OCI-LY1 (cell line): ENCODE measurements around the gene TYMS.

Experiments
- H2AFZ ChIP-seq: fragments of 200-600 bp; sonication (generic), shearing (Covaris generic); 2 replicates; pipeline ENCODE4 v1.6.0; 2014; ENCODE audit warnings: antibody characterized with exemption, mild to moderate bottlenecking, low read length
- H3F3A ChIP-seq: fragments of 200-600 bp; sonication (generic), shearing (Covaris generic); 2 replicates; pipeline ENCODE4 v1.6.0; 2014; ENCODE audit warnings: mild to moderate bottlenecking, antibody characterized with exemption, low read length, moderate library complexity; ENCODE audit not compliant: insufficient read depth
- H3K27ac ChIP-seq: fragments of 200-600 bp; sonication (generic); 2 replicates; pipeline ENCODE4 v1.5.1; 2014; ENCODE audit warnings: low read length, mixed run types, mild to moderate bottlenecking, low read depth; ENCODE audit not compliant: poor library complexity, severe bottlenecking
- H3K27me3 ChIP-seq: fragments of 200-600 bp; sonication (generic); 2 replicates; pipeline ENCODE4 v1.6.0; 2014; ENCODE audit warnings: antibody characterized with exemption, mild to moderate bottlenecking, low read length, moderate library complexity; ENCODE audit not compliant: insufficient read depth
- H3K36me3 ChIP-seq: fragments of 200-600 bp; sonication (generic); 2 replicates; pipeline ENCODE4 v1.6.1; 2014; ENCODE audit warnings: mild to moderate bottlenecking, antibody characterized with exemption, low read length, moderate library complexity, mixed read lengths; ENCODE audit not compliant: insufficient read depth
- H3K4me1 ChIP-seq: fragments of 200-600 bp; sonication (generic); 2 replicates; pipeline ENCODE4 v1.5.1; 2014; ENCODE audit warnings: mild to moderate bottlenecking, low read length, moderate library complexity; ENCODE audit not compliant: insufficient read depth, severe bottlenecking
- H3K4me2 ChIP-seq: fragments of 200-600 bp; sonication (generic), shearing (Covaris generic); 2 replicates; pipeline ENCODE4 v1.6.1; 2014; ENCODE audit warnings: low read length
- H3K4me3 ChIP-seq: fragments of 200-600 bp; sonication (generic); 2 replicates; pipeline ENCODE4 v1.5.1; 2014; ENCODE audit warnings: low read length, low read depth, mild to moderate bottlenecking, mixed read lengths; ENCODE audit not compliant: poor library complexity, severe bottlenecking
- H3K79me2 ChIP-seq: fragments of 200-600 bp; shearing (Covaris generic); 2 replicates; pipeline ENCODE4 v1.6.1; 2016; ENCODE audit warnings: mixed run types, low read length, mixed read lengths; ENCODE audit not compliant: insufficient read depth
- H3K9ac ChIP-seq: fragments of 200-600 bp; sonication (generic), shearing (Covaris generic); 2 replicates; pipeline ENCODE4 v1.6.1; 2014; ENCODE audit warnings: mild to moderate bottlenecking, low read length, mixed read lengths
- H3K9me2 ChIP-seq: fragments of 200-600 bp; sonication (generic), shearing (Covaris generic); 2 replicates; pipeline ENCODE4 v1.6.1; 2014; ENCODE audit warnings: low read depth, mild to moderate bottlenecking, low read length, mixed read lengths
- H3K9me3 ChIP-seq: fragments of 200-600 bp; shearing (Covaris generic); 2 replicates; pipeline ENCODE4 v1.6.1; 2014; ENCODE audit warnings: low read length, mixed read lengths
- H4K20me1 ChIP-seq: fragments of 200-600 bp; sonication (generic), shearing (Covaris generic); 2 replicates; pipeline ENCODE4 v1.6.0; 2016; ENCODE audit warnings: mild to moderate bottlenecking, low read length; ENCODE audit not compliant: insufficient read depth
- EZH2 ChIP-seq: fragments of 200-600 bp; sonication (generic), shearing (Covaris generic); IDR thresholded peaks from 2 replicates; pipeline ENCODE4 v1.8.0; 2017; ENCODE audit warnings: borderline replicate concordance, mixed run types, mild to moderate bottlenecking, antibody characterized with exemption, low read length, moderate library complexity, mixed read lengths
- TF ChIP-seq, protein P1 (sequence below): fragments of 200-600 bp; sonication (generic), shearing (Covaris generic); IDR thresholded peaks from 2 replicates; pipeline ENCODE4 v1.5.1; 2017; ENCODE audit warnings: mild to moderate bottlenecking, antibody characterized with exemption, low read length, moderate library complexity, mixed read lengths

Gene TYMS

GRCh38 chr18:677145-677544 lies 19.7 kb downstream of the TYMS start:
- Histone ChIP-seq H3K9ac (no peak overlapping the region), H3K79me2 (no peaks in the 10 kb centered on the region), H3K4me1 (no peaks in the 10 kb centered on the region), H3K4me3 (no peak overlapping the region), H3K27ac (no peak overlapping the region), H3F3A (no peaks in the 10 kb centered on the region), H2AFZ (no peak overlapping the region), H3K9me3 (no peaks in the 10 kb centered on the region), H4K20me1 (no peaks in the 10 kb centered on the region), H3K9me2 (no peaks in the 10 kb centered on the region), H3K27me3 (no peaks in the 10 kb centered on the region), H3K4me2 (no peak overlapping the region), H3K36me3 (peaks cover 16% of the 10 kb centered on the region)
- TF ChIP-seq, protein P1, sequence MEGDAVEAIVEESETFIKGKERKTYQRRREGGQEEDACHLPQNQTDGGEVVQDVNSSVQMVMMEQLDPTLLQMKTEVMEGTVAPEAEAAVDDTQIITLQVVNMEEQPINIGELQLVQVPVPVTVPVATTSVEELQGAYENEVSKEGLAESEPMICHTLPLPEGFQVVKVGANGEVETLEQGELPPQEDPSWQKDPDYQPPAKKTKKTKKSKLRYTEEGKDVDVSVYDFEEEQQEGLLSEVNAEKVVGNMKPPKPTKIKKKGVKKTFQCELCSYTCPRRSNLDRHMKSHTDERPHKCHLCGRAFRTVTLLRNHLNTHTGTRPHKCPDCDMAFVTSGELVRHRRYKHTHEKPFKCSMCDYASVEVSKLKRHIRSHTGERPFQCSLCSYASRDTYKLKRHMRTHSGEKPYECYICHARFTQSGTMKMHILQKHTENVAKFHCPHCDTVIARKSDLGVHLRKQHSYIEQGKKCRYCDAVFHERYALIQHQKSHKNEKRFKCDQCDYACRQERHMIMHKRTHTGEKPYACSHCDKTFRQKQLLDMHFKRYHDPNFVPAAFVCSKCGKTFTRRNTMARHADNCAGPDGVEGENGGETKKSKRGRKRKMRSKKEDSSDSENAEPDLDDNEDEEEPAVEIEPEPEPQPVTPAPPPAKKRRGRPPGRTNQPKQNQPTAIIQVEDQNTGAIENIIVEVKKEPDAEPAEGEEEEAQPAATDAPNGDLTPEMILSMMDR, result no peak
- no peak for TF ChIP-seq EZH2

DNA sequence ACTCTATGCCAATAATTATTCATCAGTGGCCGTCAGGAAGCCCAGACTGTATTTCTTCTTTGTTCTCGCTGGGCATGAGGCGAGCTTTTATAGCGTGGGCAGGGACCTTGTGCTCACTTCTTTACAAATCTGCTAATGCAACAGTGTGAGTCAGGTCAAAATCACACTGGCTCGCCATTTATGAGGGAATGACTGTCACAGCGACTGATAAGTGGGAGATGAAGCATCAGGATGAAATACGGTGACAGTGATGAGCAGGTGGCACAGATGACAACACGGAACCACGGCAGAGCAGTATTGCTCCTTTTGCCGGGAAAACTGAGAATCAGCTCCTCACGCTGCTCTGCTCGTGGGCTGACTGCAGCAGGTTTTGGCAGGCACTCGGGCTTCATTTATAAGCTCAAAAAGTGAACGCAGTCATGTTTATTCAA lies 20.5 kb downstream of the TYMS start:
- TF ChIP-seq, protein P1, result no peak
- TF ChIP-seq EZH2, result no peak
- H3K27me3 ChIP-seq, result no peaks in the 10 kb centered on the region
- no peaks in the 10 kb centered on the region for H3K4me1 ChIP-seq
- no peak overlapping the region for H2AFZ ChIP-seq
- H3K79me2 ChIP-seq, result no peaks in the 10 kb centered on the region
- H3K9ac ChIP-seq, result no peak overlapping the region
- peaks cover 7% of the 10 kb centered on the region for H3K36me3 ChIP-seq
- no peaks in the 10 kb centered on the region for H3K9me3 ChIP-seq
- H3K27ac ChIP-seq, result no peak overlapping the region
- no peaks in the 10 kb centered on the region for H4K20me1 ChIP-seq
- H3F3A ChIP-seq, result no peaks in the 10 kb centered on the region
- H3K4me3 ChIP-seq, result no peak overlapping the region
- no peaks in the 10 kb centered on the region for H3K9me2 ChIP-seq
- no peak overlapping the region for H3K4me2 ChIP-seq

- no peaks in the 10 kb centered on the region for H3K9me3 ChIP-seq
- H3K9me2 ChIP-seq, result no peaks in the 10 kb centered on the region
- TF ChIP-seq EZH2, result no peak
- TF ChIP-seq, protein P1, result no peak
- no peaks in the 10 kb centered on the region for H3K27me3 ChIP-seq
- H2AFZ ChIP-seq, result no peak overlapping the region
- no peak overlapping the region for H3K9ac ChIP-seq
- no peak overlapping the region for H3K4me3 ChIP-seq
- no peaks in the 10 kb centered on the region for H3K79me2 ChIP-seq
- no peaks in the 10 kb centered on the region for H3K4me1 ChIP-seq
- no peak overlapping the region for H3K27ac ChIP-seq
- no peaks in the 10 kb centered on the region for H3F3A ChIP-seq
- no peak overlapping the region for H3K4me2 ChIP-seq
- peaks cover 5% of the 10 kb centered on the region; the same call in 1 of the 2 replicates for H3K36me3 ChIP-seq
- no peaks in the 10 kb centered on the region for H4K20me1 ChIP-seq
Measured at GRCh38 chr18:678482-679182, 21.2 kb downstream of the TYMS start.
